Ramos (cell line): ENCODE results near the gene AQP5.

Source experiments
- in situ Hi-C: fragments of 300-500 bp; cut with MboI; formaldehyde crosslinking; loops from one replicate; pipeline ENCODE4 v1.14.3; 2022; ENCODE audit warnings: low sequenced_read_pairs; ENCODE audit not compliant: unreplicated experiment

Gene AQP5

DNA sequence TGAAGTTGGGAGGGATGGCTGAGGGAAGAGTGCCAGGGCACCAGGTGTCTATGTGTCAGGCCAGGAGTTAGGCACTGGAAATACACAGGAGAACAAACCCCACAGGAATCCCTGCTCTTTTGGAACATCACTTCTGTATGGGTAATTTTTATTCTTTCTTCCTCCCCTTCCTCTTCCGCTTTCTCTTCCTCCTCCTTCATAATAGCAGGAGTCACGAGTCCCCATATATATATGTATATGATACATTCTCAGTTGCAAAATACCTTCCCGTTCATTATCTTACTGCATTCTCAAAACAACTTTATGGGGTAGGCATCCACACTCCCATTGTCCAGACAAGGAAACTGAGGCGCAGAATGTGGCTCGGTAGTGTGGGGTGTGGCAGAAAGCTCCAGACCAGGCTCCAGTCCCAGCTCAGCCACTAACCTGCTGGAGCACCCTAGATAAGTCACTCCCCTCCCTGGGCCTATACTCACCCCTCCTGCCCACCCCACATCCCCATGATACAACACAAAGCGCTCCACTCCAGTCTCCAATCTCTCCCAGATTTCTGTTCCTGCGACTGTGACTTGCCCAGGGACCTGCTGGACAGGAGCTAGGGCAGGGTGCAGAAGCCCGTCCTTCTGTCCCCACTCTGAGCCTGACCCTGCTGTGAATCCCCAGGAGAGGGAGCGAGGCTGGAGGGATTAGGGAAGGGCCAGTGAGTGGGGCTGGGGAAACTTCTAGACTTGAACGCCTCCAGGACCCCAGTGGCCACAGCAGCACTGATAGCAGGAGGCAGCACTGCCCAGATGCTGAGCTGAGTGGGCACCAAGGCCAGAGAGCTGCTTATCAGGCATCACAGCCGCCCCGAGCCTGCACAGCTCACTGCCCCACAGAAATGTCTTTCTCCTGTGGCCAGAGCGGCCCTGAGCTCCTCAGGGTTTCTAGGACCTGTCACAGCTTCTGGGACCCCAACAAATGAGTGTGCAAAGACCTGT lies 12.5 kb upstream of the AQP5 start:
- in situ Hi-C loops = no loop called here

GRCh38 chr12:49949866-49950265 lies 11.8 kb upstream of the AQP5 start:
- in situ Hi-C loops = no loop called here

- in situ Hi-C loops = no loop called here
These were observed 11.1 kb upstream of the AQP5 start, which contains the start of gene AQP2 for GRCh38 chr12:49950273-49951251. AQP2 (plus strand) TSS chr12:49950737; CDS start chr12:49950831, 94 bp downstream.

DNA sequence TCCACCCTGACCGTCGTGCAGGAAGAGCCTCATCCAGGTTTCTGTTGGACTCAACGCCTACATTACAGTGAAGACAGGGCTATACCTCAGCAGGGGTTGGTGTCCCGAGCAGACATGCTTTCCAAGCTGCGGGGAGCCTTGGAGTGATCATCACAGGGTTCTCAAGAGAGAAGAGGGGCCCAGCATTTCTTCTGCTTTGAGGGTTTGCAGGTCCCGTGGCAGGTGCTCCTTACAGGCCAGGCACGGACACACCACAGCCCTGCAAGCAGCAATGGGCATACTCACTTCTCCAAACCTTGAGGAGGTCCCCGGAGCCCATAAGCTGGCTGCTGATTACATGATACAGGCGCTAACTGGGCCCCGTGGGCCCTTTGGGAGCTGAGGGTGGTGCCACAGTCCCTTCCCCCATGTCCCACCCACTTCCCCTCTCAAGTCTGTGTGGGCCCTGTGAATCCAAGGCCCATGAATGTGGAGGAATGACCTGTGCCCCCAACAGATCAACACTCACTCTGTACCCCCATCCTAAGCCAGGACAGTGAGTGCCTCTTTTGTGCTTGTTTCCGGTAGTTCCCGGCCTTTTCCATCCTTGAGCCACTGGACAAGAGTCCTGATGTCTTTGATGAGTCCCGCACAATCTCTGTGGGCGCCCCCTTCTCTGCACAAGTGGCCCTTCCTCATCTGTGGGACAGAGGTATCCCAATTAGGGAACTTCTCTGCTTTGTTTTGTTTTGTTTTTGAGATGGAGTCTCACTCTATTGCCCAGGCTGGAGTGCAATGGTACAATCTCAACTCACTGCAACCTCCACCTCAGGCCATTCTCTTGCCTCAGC lies 10.0 kb upstream of the AQP5 start:
- in situ Hi-C loops = no loop called here

DNA sequence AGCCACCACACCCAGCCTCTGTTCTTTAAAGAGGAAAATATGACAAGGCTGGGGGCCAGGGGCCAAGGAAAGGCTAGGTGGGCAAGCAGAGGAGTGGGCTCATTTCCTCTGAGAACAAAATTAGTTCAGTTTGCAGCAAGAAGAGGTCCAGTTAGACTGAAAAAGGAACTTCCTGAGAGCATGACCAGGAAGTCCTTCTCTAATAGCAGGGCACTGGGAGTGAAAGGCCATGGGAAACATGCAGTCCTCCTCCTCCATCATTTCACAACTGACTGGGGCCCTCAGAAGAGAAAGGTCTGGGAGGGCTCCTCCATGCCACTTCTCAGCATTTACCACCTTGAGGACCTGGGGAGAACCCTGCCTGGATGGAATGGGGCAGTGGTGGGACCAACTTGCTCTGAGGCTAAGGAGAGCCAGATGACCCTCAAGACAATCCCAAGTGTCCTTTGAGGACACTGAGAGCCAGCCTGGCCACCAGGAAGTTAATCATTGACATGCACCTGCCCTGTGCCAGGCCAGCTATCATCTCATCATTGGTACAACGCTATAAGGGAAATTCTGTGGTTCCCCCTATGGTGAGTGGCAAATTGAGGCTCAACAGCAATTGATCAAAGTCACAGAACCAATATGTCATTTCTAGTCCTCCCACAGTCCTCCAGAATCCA lies 9.1 kb upstream of the AQP5 start:
- in situ Hi-C loops = no loop called here

- in situ Hi-C loops = no loop called here
These were observed 8.5 kb upstream of the AQP5 start for GRCh38 chr12:49953151-49953550.

DNA sequence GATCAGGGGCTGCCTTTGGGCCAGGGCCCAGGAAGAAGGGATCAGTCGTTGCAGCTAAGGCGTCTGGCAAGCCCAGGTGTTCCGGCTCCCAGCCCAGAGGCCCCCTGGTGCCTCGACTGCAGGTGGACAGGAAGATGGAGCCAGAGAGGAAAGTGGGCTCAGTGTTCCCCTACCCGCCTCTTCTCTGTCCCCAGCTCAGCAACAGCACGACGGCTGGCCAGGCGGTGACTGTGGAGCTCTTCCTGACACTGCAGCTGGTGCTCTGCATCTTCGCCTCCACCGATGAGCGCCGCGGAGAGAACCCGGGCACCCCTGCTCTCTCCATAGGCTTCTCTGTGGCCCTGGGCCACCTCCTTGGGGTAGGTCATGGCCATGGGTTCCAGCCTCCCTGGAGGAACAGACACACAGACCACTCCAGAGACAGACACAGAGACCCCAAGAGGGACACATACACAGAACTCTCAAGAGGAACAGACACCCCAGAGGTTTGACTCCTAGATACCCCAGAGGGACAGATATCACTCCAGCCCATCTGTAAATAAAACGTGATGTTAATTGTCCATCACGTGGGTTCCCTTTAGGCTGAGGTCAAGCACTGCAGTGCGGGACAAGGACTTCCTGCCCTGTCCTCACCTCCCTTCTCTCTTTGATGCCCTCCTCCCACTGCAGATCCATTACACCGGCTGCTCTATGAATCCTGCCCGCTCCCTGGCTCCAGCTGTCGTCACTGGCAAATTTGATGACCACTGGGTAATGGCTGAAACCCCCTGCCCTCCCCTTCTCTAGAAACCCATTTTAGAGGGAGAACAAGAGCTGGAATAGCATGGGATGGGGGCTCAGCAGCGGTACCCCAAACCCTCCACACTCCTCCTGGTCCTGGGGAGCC lies 7.5 kb upstream of the AQP5 start:
- in situ Hi-C loops = no loop called here

- in situ Hi-C loops = no loop called here
These were observed 6.5 kb upstream of the AQP5 start for GRCh38 chr12:49954863-49955830.

DNA sequence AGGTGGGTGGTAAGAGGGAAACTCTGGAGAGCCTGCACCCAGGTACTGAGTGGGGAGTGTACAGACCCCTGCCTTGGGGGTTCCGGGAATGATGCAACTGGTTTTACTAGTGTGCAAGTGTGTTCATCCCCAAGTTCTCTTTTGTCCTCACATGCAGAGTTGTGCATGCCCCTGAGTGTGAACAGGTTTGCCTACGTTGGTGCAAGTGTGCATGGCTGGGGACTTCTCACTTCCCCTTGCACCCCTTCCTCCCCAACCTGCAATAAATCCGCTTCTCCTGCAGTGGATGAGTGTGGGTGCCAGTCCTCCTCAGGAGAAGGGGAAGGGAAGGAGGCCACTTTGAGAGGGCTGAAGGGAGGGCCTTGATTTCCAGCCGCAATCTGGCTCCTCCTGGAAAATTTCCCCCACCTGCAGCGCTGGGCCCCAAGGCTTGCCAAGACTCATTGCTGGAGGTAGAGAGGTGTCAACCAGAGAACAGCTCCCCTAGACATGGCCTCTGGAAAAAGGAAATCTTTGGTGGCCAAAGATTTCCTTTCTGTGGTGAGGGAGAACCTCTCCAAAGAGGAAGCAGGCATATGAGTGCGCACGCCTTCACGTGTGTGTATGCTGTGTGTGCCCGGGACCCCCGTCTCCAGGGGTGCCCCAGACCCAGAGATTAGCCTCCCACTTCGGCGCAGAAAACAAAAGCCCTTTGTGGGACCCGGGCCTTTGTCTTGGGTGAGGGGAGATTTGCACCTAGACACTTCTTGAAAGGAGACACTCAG lies 5.6 kb upstream of the AQP5 start:
- in situ Hi-C loops = no loop called here

DNA sequence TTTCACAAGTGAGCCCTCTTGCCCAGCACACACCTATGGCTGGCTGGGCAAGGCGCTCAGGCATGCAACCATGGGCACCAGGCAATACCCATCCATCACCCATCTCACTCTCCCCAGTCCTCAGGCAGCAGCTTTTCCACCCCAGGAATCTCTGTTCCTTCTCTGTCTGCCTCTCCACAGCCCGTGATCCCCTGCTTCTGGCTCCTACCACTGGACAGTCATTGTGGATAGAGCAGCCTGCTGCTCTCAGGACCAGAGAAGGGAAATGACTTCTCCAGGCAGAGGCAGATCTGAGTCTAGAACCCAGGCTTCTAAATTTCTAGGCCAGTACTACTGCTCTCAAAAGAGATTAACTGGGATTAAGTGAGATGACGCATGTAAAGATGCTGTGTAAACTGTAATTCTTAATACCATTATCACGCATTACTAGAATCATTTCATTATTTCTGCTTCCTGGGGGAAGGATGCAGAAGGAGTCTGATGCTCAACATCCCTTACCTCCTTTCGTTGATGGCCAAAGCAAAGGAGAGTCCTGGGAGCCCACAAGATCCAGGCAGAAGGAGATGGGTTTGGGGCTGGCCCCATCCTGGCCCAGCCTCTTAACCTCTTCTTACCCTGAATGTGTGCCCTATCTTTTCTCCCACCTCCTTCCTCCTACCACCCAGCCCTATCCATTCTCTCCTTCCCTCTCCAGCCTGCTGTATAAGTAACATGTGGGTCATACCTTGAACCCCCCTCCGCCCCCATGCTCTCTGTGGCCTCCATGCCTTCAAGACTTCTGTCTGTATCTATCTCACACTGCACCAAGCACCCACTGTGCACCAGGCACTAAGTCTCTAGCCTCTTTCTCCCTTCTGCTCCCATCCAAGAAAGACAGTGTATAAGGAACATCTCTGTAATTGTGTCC lies 4.8 kb upstream of the AQP5 start:
- in situ Hi-C loops = no loop called here

- in situ Hi-C loops = no loop called here
These were observed 4.1 kb upstream of the AQP5 start for GRCh38 chr12:49957570-49957967.

DNA sequence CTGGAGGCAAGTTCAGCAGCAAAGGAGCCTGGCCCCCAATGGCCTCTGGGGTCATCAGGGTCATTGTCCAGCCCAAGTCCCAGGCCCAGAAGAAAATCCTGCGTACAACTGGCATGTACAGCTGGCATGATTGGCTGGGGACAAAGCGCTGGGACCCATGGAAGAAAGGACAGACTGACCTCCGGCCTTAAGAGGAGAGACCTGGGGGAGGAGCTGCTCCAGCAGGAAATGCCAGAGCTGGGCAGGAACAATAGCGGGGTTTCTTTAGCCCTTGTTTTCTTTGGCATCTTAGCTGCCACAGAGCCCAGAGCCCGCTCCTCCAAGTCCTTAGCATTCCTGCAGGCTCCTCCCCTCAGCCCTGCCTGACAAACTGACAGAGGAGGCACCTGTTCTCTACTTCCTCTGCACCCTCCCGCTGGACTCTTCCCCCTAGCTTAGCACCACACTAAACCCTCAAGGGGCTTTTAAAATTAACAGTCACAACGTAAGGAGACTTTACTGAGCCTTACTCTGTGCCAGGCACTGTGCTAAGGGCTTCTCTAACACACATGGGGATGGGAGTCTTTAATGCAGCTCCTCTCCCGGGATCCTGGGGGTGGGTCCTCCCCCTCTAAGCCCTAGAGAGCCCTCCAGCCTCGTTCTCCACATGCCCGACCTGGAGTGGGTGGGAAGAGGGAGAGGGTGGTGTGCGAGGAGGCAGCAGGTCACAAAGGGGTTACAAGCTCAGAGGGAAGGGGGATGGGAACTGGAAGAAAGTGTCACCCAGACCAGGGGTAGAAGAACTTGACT lies 1.8 kb upstream of the AQP5 start:
- in situ Hi-C loops = loop anchor here (10.0 kb wide), 1 partner anchor 215 kb away; no protein-coding TSS in a partner anchor

- in situ Hi-C loops = loop anchor here (10.0 kb wide), 1 partner anchor 214 kb away; no protein-coding TSS in a partner anchor
These were observed 1.1 kb upstream of the AQP5 start for GRCh38 chr12:49960474-49961110.
